A549 (cell line): ENCODE data around the gene BCL6.

Experiments used
- POLR2A ChIP-seq: IDR thresholded peaks from 2 replicates; pipeline ENCODE4 v1.6.1; 2012; ENCODE audit warnings: mild to moderate bottlenecking, low read length
- RFX5 ChIP-seq: fragments of 450-650 bp; IDR thresholded peaks from 2 replicates; pipeline ENCODE4 v1.7.1; 2014; ENCODE audit warnings: antibody characterized with exemption, mild to moderate bottlenecking, moderate library complexity
- TF ChIP-seq, protein P1 (sequence below): fragments of >200 bp; sonication (Bioruptor Twin); formaldehyde crosslinking; IDR thresholded peaks from 3 replicates; pipeline ENCODE4 v1.5.1; 2016

DNA sequence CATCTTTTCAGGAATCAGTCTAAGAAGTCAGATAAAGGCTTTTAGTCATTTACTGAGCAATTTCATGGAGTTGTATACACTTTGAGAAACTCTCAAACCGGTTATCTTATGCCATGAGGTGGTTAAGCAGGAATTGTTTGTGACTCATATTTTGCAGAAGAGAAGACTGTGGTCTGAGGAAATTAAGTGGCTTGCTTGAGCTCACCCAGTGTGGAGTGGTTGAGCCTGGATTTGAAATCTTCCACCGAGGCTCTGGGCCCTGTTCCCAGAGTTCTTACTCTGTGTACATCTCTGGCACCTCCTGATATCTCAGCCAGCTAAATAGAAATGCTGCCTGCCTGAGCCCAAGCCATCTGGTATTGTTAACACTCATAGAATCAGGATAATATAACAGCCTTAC lies 37.8 kb upstream of the BCL6 start:
- TF ChIP-seq, protein P1, sequence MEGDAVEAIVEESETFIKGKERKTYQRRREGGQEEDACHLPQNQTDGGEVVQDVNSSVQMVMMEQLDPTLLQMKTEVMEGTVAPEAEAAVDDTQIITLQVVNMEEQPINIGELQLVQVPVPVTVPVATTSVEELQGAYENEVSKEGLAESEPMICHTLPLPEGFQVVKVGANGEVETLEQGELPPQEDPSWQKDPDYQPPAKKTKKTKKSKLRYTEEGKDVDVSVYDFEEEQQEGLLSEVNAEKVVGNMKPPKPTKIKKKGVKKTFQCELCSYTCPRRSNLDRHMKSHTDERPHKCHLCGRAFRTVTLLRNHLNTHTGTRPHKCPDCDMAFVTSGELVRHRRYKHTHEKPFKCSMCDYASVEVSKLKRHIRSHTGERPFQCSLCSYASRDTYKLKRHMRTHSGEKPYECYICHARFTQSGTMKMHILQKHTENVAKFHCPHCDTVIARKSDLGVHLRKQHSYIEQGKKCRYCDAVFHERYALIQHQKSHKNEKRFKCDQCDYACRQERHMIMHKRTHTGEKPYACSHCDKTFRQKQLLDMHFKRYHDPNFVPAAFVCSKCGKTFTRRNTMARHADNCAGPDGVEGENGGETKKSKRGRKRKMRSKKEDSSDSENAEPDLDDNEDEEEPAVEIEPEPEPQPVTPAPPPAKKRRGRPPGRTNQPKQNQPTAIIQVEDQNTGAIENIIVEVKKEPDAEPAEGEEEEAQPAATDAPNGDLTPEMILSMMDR, result no peak
- no peak for TF ChIP-seq RFX5
- TF ChIP-seq POLR2A, result no peak
